GM23248 (cell line): ENCODE measurements around the gene KRT78.

Experiments
- EZH2 ChIP-seq: fragments of 200-600 bp; sonication (generic); IDR thresholded peaks from 2 replicates; pipeline ENCODE4 v1.6.1; 2018; ENCODE audit warnings: antibody characterized with exemption, mild to moderate bottlenecking; ENCODE audit not compliant: insufficient read depth, poor library complexity, severe bottlenecking
- EZH2phosphoT487 ChIP-seq: fragments of 200-600 bp; sonication (generic); IDR thresholded peaks from 2 replicates; pipeline ENCODE4 v1.6.1; 2018; ENCODE audit warnings: antibody characterized with exemption, moderate library complexity, mild to moderate bottlenecking, low read depth; ENCODE audit not compliant: insufficient read depth

DNA sequence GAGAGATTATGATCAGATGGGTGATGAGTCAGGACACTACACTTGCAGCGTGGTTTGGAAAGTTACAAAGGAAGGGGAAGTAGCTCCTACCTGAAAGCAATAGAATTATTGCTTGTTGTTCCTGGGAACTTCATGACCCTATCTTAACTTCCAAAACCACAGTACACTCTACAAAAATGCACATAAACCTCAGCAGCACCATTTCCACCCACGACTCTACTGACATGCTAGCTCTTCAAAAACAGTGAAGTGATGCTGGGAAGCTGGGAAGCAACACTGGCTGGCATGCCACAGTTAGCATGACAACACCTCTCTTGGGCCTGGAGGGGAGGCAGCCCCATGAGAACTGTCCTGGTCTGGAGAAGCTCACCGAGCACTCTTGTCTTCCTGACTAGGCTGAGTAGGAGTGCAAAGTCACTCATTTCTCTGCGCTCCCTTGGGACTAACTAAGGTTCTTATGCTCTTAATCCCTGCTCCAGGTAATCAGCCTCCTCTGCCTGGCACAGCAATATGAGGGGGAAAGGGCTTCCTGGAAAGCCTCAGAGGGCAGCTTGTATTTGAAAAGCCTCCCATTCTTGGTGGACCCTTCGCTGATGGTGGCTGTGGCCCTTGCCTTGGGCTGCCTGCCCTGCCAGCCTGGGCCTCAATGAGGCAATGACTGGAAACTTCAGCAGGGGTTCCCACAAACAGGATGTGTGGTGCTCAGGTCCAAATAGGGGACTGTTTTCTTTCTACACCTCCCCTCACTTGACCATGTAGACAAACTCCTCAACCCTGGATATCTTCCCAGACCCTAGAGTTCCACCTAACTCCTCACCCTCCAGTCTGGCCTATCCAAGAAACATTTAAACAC lies 54.1 kb downstream of the KRT78 start:
- no peak for TF ChIP-seq EZH2
- no peak for TF ChIP-seq EZH2phosphoT487
